Measurements from ENCODE around the gene YBX2. TPM values are rescaled to one million over a fixed set of nuclear protein-coding genes. Genes with fewer than 3 reads are reported as not detected.

YBX2 gene
- total RNA-seq, 1 experiment from 2014 or later = 24.0 TPM

- Histone ChIP-seq H3K27ac (ENCODE audit: insufficient read length, low read depth, low read length) (no peak overlapping the region), H4K91ac (ENCODE audit: insufficient read length, low read depth, low read length) (no peak overlapping the region), H3K4me2 (ENCODE audit: insufficient read depth, insufficient read length, low read length) (no peak overlapping the region), H3K23me2 (ENCODE audit: insufficient read length, low read depth, low read length, poor library complexity, severe bottlenecking) (peaks cover 4% of the 10 kb centered on the region), H2AK5ac (ENCODE audit: insufficient read length, low read length) (no peak overlapping the region), H3K4me1 (ENCODE audit: insufficient read depth, low read length) (peaks cover 4% of the 10 kb centered on the region; the same call in 1 of the 2 replicates), H2AFZ (ENCODE audit: low read length) (no peak overlapping the region), H2BK5ac (ENCODE audit: insufficient read length, low read length) (no peak overlapping the region), H2BK15ac (ENCODE audit: low read depth, low read length) (no peak overlapping the region), H3K79me2 (ENCODE audit: insufficient read depth, low read length) (no peaks in the 10 kb centered on the region), H3K23ac (ENCODE audit: insufficient read length, low read depth, low read length) (no peak overlapping the region), H2BK120ac (ENCODE audit: low read depth, low read length, poor library complexity, severe bottlenecking) (no peak overlapping the region), H3K14ac (ENCODE audit: insufficient read depth, low read length) (no peak overlapping the region), H4K5ac (ENCODE audit: insufficient read length, low read depth, low read length) (no peak overlapping the region), H3K79me1 (ENCODE audit: insufficient read depth, low read depth, low read length, poor library complexity, severe bottlenecking) (no peaks in the 10 kb centered on the region), H3T11ph (ENCODE audit: low read length) (no peak overlapping the region), H2BK20ac (ENCODE audit: low read depth, low read length, poor library complexity, severe bottlenecking) (no peak overlapping the region), H2BK12ac (ENCODE audit: insufficient read length, low read depth, low read length) (no peak overlapping the region), H3K4ac (ENCODE audit: low read depth, low read length) (no peak overlapping the region), H4K20me1 (ENCODE audit: control insufficient read depth, insufficient read depth, insufficient read length) (no peaks in the 10 kb centered on the region), H3K56ac (ENCODE audit: insufficient read length, low read depth, low read length) (no peak overlapping the region), H3K9me3 (ENCODE audit: control insufficient read depth, low read depth, low read length) (no peaks in the 10 kb centered on the region), H3K27me3 (ENCODE audit: insufficient read depth, low read length) (peaks cover 2% of the 10 kb centered on the region), H3K9ac (ENCODE audit: extremely low read depth, insufficient read length, low read length) (no peak overlapping the region), H3K18ac (ENCODE audit: insufficient read length, low read depth, low read length) (no peak overlapping the region), H4K8ac (replicated peaks; ENCODE audit: insufficient read length, low read depth, low read length) (no peak overlapping the region)
- peaks cover 53% of the 10 kb centered on the region for H3K27me3 Mint-ChIP-seq (ENCODE audit: low read depth)
- H3K4me1 Mint-ChIP-seq = peaks cover 14 to 31% of the 10 kb centered on the region in 2 experiments
- H3K9me3 Mint-ChIP-seq = peaks cover 3% of the 10 kb centered on the region in 2 experiments; a peak in 3 of 5 replicates
- WGBS (ENCODE audit: extremely low coverage, insufficient read length, low lambda C conversion rate) = no CpG with 5 or more reads among the region's 2 CpGs
- H3K4me3 Mint-ChIP-seq = no peak overlapping the region
- peaks cover 0 to 9% (median 3%) of the 10 kb centered on the region in 3 experiments; a peak in 4 of 7 replicates for H3K36me3 Mint-ChIP-seq (ENCODE audit: insufficient read depth in 1 of 3, low read depth in 3 of 3)
- H3K27ac Mint-ChIP-seq = no peak overlapping the region
- no peak for DNase-seq
- TF ChIP-seq, protein P1, sequence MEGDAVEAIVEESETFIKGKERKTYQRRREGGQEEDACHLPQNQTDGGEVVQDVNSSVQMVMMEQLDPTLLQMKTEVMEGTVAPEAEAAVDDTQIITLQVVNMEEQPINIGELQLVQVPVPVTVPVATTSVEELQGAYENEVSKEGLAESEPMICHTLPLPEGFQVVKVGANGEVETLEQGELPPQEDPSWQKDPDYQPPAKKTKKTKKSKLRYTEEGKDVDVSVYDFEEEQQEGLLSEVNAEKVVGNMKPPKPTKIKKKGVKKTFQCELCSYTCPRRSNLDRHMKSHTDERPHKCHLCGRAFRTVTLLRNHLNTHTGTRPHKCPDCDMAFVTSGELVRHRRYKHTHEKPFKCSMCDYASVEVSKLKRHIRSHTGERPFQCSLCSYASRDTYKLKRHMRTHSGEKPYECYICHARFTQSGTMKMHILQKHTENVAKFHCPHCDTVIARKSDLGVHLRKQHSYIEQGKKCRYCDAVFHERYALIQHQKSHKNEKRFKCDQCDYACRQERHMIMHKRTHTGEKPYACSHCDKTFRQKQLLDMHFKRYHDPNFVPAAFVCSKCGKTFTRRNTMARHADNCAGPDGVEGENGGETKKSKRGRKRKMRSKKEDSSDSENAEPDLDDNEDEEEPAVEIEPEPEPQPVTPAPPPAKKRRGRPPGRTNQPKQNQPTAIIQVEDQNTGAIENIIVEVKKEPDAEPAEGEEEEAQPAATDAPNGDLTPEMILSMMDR (conservative IDR thresholded peaks at IDR 0.05) = no peak
These were observed 2.2 kb downstream of the YBX2 start for GRCh38 chr17:7292194-7292593.

All from H9 (cell line).